COLO668 (cell line): ENCODE measurements around the gene CYP4F3.
"Not testable (repeated sequence)": the region's sequence is repeated elsewhere in the genome, so short reads cannot be mapped to it uniquely, and the experiment has no call there.

Experiments
- DNase-seq: peaks from one replicate; lab custom pipeline; 2025; ENCODE audit not compliant: unreplicated experiment; lab: John Stamatoyannopoulos, UW

The CYP4F3 gene, protein sequence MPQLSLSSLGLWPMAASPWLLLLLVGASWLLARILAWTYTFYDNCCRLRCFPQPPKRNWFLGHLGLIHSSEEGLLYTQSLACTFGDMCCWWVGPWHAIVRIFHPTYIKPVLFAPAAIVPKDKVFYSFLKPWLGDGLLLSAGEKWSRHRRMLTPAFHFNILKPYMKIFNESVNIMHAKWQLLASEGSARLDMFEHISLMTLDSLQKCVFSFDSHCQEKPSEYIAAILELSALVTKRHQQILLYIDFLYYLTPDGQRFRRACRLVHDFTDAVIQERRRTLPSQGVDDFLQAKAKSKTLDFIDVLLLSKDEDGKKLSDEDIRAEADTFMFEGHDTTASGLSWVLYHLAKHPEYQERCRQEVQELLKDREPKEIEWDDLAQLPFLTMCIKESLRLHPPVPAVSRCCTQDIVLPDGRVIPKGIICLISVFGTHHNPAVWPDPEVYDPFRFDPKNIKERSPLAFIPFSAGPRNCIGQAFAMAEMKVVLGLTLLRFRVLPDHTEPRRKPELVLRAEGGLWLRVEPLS

DNA sequence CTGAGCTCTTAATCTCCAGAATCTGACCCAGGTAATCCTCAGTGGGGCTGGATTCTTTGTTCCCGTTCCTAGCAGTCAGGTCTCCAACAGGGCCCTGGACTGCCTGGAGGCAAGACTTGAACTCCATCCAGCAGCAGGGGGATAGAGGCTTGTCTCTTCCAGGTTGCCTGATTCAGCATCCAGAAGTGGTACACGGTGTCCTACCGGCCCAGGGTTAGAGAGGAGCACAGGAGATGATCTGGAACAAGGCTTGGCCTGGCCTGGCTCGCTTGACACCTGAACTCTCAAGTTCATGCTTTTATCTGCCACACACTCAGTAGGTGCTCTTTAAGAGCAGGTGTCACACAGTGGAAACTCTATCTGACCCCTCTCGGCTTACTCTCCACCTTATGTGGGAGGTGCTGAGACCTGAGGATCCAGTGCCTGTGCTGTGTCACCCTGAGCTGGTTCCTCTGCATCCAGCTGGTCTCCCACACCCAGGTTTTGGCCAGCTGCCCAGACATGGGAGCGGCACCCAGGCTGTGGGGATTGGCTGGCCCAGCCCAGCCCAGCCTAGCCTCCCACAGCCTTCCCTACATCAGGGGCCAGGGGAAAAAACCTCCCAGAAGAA lies at the start of gene CYP4F3:
Gene CYP4F3, plus strand, starts transcription at position 604 of the 610 bp plus-strand sequence. CDS start 519 bp downstream, outside the sequence.
- DNase-seq = peak; percentile 75

GRCh38 chr19:15591796-15592195 lies 48.9 kb upstream of the CYP4F3 start:
- DNase-seq = no peak

GRCh38 chr19:15592506-15592905 lies 48.2 kb upstream of the CYP4F3 start:
- DNase-seq = not testable (repeated sequence)

GRCh38 chr19:15593766-15594165 lies 46.9 kb upstream of the CYP4F3 start:
- not testable (repeated sequence) for DNase-seq

GRCh38 chr19:15595069-15595468 lies 45.6 kb upstream of the CYP4F3 start:
- DNase-seq = no peak

- DNase-seq = not testable (repeated sequence)
Measured at GRCh38 chr19:15607978-15608925, 32.4 kb upstream of the CYP4F3 start.

- no peak for DNase-seq
Measured at GRCh38 chr19:15609261-15609660, 31.4 kb upstream of the CYP4F3 start.

- no peak for DNase-seq
Measured at GRCh38 chr19:15612342-15612741, 28.4 kb upstream of the CYP4F3 start.

DNA sequence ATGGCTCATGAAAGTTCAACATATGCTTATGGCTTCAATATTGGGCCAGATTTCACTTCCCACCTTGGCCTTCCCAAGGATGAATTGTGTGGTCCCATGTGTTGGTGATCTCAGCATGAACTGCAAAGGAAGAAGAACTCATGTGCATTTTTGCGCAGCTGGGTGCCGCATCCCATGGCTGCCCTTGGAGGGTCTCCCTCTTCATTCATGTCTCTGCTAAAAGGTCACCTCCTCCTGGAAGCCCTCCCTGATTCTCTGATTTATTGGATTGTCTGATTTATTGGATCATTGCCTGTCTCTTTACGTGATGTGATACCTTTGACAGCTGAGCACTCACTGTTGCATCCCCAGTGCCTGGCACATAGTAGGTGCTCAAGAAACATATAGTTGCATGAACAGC lies 27.4 kb upstream of the CYP4F3 start:
- DNase-seq = no peak

GRCh38 chr19:15614507-15615379 lies 26.0 kb upstream of the CYP4F3 start, which contains the start of gene CYP4F8:
Gene CYP4F8, plus strand, starts transcription at chr19:15615218. Its CDS starts 399 bp downstream, at chr19:15615617.
- no peak for DNase-seq

DNA sequence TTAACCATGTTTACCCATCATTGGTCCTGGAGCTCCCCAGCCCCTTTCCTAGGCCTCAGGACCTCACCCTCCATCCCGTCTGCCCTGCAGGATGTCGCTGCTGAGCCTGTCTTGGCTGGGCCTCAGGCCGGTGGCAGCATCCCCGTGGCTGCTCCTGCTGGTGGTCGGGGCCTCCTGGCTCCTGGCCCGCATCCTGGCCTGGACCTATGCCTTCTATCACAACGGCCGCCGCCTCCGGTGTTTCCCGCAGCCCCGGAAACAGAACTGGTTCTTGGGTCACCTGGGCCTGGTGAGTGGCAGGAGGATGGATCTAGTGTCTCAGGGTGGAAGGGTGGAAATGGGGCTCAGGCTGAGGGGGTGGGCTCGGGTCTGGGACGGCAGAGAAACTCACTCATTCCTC lies 25.2 kb upstream of the CYP4F3 start:
- DNase-seq = no peak

- no peak for DNase-seq
Measured at GRCh38 chr19:15616183-15616582, 24.5 kb upstream of the CYP4F3 start.

DNA sequence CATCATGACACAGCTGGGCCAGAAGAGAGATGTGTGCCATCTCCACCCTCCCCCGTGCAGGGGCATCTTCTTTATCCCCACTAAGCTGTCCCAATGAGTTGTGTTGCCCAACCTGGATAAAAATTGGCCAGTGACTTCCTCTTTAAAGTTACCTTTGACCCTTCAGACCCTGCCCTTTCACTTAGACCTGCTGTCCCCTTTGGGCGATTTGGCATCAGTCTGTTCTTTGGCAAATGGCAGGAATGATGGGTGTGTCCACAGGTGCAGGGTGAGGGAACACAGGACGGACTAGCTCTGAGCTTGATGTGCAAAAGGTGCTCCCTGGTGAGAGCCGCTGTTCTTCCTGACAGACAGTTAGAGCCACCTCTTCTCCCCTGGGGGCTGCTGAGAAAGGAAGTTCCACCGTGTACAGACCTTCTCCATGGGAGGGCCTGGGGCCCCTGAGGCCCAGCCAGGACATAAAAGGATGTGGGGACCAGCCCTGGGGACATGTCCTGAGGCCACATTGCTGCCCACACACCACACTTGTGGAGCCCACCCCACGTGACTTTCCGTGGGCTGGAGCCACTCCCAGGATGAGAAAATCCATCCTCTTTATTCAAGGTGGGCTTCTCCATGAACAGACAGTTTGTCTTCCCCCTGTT lies 23.9 kb upstream of the CYP4F3 start:
- no peak for DNase-seq

- DNase-seq = no peak
Measured at GRCh38 chr19:15618321-15618720, 22.4 kb upstream of the CYP4F3 start.

DNA sequence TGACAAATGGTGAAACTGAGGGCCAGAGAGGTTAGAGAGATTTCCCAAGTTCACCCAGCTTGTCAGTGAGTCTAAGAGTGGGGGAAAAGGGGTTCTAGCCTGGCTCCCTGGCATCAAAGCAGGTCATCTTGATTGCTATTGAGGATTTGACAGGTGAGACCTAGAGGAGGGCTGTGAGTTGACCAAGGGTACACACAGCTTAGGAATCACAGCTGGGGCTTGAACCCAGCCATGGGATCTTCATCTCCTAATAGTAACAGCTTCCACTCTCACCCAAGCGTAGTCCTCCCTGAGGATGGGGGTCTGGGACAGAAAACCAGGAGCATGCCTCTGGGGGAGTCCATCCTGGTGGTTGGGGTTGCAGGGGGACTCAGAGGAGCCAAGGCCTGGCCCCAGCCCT lies 18.9 kb upstream of the CYP4F3 start:
- no peak for DNase-seq

DNA sequence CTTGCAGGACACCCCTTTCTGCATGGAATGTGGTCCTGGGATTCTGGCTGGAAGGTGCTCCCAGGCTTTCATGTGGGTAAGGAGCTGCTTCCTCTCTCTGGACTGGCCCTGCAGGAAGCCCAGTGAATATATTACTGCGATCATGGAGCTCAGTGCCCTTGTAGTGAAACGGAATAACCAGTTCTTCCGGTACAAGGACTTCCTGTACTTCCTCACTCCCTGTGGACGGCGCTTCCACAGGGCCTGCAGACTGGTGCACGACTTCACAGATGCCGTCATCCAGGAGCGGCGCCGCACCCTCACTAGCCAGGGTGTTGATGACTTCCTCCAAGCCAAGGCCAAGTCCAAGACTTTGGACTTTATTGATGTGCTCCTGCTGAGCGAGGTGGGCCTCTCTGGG lies 17.7 kb upstream of the CYP4F3 start:
- no peak for DNase-seq

DNA sequence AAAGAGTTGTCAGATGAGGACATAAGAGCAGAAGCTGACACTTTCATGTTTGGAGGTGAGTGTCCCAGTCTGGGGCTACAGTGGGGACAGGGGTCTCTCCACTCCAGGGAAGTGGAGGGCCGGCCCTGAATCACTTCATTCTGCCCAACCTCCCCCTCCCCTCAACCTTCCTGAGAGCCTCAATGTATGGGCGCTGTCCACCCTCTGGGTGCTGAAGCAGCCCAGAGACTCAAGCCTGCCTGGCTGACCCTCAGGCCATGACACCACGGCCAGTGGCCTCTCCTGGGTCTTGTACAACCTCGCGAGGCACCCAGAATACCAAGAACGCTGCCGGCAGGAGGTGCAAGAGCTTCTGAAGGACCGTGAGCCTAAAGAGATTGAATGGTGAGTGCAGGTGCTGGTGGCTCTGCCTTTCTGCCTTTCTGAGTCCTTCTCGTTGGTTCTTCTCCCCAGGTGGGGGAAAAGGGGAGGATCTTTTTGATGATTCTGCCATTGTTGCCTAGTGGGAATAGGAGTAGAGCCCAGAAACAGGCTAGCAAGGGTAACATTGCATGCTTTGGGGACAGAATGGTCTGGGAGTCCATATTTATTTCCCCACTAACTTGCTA lies 16.9 kb upstream of the CYP4F3 start:
- no peak for DNase-seq

DNA sequence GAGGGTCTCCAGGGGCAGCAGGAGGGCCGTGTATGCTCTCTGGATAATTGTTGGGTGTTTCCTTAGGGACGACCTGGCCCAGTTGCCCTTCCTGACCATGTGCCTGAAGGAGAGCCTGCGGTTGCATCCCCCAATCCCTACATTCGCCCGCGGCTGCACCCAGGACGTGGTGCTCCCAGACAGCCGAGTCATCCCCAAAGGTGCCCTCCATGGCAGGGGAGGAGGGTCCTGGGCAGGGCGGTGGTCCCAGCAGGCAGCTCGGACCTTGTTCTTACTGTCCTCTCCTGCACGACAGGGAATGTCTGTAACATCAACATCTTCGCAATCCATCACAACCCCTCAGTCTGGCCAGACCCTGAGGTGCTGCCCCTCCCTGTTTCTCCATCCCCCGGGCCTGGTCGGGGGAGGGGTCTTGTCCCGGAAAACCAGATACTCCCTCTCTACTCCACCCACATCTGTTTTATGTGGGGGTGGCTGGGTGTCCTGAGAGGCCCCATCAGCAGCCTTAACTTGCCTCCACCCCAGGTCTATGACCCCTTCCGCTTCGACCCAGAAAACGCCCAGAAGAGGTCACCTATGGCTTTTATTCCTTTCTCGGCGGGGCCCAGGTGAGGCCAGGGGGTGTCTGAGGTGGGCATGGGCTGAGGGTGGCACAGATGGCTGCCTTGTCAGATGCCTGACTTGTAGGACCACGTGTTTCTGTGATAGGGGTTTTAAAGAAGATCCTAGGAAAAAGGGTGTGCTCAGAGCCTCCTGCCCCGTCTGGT lies 12.3 kb upstream of the CYP4F3 start:
- DNase-seq = no peak
